ENCODE results near the gene RAI14.
"Not testable (repeated sequence)": the region's sequence is repeated elsewhere in the genome, so short reads cannot be mapped to it uniquely, and the experiment has no call there.

Gene RAI14

DNA sequence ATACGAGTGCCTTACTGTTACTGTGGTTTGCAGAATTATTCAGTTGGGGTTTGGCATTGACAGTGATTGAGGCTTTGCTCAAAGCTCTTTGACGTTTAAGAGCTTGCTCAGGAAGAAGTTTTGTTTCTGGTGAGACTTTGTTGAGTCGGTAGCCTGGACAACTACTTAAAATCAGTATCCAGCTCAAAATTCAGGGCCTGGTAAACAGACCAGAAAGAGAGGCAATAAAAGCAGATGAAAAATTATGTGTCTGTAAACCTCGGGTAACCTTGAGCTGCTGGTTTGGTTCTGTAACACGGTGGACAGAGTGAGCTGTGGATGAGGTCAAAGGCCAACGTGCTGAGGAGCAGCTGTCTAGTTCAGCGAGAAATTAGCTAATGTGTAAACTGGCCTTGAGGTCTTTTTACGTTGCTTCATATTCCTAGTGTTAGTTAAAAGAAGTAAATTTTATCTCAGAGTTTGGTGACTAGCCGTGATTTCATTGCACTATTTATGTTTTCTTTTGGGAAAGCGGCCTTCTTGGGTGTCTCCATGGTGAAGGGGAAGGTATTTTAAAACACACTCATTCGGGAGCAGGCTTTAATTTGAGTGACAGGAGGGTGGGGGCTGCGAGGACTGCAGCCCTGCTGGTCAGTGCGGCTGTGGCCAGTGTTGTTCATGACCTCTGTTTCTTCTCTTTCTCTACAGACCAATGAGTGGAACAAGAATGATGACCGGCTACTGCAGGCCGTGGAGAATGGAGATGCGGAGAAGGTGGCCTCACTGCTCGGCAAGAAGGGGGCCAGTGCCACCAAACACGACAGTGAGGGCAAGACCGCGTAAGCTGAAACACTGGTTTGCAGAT is 100.9 kb downstream of the RAI14 start:
- no peak overlapping the region for H3K4me2 ChIP-seq (ENCODE audit: low read length)

DNA sequence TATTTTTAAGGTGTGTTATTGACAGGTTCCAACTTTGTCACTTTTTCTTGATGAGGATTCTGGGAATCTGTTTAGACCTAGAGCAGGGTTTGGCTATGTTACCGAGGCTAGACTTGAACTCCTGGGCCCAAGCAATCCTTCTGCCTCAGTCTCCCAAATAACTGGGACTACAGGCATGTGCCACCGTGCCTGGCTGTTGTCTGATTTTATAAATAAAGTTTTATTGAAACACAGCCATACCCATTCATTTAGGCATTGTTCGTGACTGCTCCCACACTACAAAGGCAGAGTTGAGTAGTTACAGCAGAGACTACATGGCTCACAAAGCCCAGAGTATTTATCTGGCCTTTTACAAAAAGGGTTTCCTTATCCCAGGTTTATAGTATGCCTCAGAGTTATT is 102.4 kb downstream of the RAI14 start:
- Histone ChIP-seq H3F3A (ENCODE audit: control insufficient read depth, insufficient read depth) (no peaks in the 10 kb centered on the region), H3K9me2 (replicated peaks; ENCODE audit: control insufficient read depth, low read length) (no peaks in the 10 kb centered on the region), H3K4me1 (ENCODE audit: control insufficient read depth, low read length) (no peaks in the 10 kb centered on the region), H3K4me3 (ENCODE audit: low read length) (no peak overlapping the region), H3K36me3 (ENCODE audit: control insufficient read depth, low read length) (no peaks in the 10 kb centered on the region), H3K9me3 (ENCODE audit: control insufficient read depth, insufficient read depth, low read length) (no peaks in the 10 kb centered on the region), H3K27ac (ENCODE audit: low read depth, low read length) (no peak overlapping the region), H3K4me2 (ENCODE audit: low read length) (no peak overlapping the region), H4K20me1 (ENCODE audit: control insufficient read depth, insufficient read depth, low read depth, low read length) (no peaks in the 10 kb centered on the region), H3K27me3 (ENCODE audit: control insufficient read depth, low read length) (no peaks in the 10 kb centered on the region), H3K79me2 (ENCODE audit: control insufficient read depth, low read length) (no peaks in the 10 kb centered on the region)
- TF ChIP-seq EZH2phosphoT487 (IDR thresholded peaks at IDR 0.05; ENCODE audit: borderline replicate concordance, low read length) = no peak
- TF ChIP-seq, protein P1, sequence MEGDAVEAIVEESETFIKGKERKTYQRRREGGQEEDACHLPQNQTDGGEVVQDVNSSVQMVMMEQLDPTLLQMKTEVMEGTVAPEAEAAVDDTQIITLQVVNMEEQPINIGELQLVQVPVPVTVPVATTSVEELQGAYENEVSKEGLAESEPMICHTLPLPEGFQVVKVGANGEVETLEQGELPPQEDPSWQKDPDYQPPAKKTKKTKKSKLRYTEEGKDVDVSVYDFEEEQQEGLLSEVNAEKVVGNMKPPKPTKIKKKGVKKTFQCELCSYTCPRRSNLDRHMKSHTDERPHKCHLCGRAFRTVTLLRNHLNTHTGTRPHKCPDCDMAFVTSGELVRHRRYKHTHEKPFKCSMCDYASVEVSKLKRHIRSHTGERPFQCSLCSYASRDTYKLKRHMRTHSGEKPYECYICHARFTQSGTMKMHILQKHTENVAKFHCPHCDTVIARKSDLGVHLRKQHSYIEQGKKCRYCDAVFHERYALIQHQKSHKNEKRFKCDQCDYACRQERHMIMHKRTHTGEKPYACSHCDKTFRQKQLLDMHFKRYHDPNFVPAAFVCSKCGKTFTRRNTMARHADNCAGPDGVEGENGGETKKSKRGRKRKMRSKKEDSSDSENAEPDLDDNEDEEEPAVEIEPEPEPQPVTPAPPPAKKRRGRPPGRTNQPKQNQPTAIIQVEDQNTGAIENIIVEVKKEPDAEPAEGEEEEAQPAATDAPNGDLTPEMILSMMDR (IDR thresholded peaks at IDR 0.05; ENCODE audit: low read depth, low read length, poor library complexity, severe bottlenecking) = no peak

More for the DNA sequence above, 100.9 kb downstream of the RAI14 start:
- H3F3A ChIP-seq (ENCODE audit: control insufficient read depth, insufficient read depth) = no peaks in the 10 kb centered on the region
- H3K4me1 ChIP-seq (ENCODE audit: control insufficient read depth, low read length) = no peaks in the 10 kb centered on the region
- no peak overlapping the region for H3K27ac ChIP-seq (ENCODE audit: low read depth, low read length)
- no peaks in the 10 kb centered on the region for H3K9me2 ChIP-seq (replicated peaks; ENCODE audit: control insufficient read depth, low read length)
- H3K36me3 ChIP-seq (ENCODE audit: control insufficient read depth, low read length) = no peaks in the 10 kb centered on the region
- TF ChIP-seq EZH2phosphoT487 (IDR thresholded peaks at IDR 0.05; ENCODE audit: borderline replicate concordance, low read length) = no peak
- TF ChIP-seq, protein P1 (IDR thresholded peaks at IDR 0.05; ENCODE audit: low read depth, low read length, poor library complexity, severe bottlenecking) = no peak
- H3K9me3 ChIP-seq (ENCODE audit: control insufficient read depth, insufficient read depth, low read length) = no peaks in the 10 kb centered on the region
- no peaks in the 10 kb centered on the region for H3K27me3 ChIP-seq (ENCODE audit: control insufficient read depth, low read length)
- no peak overlapping the region for H3K4me3 ChIP-seq (ENCODE audit: low read length)
- H4K20me1 ChIP-seq (ENCODE audit: control insufficient read depth, insufficient read depth, low read depth, low read length) = no peaks in the 10 kb centered on the region
- H3K79me2 ChIP-seq (ENCODE audit: control insufficient read depth, low read length) = no peaks in the 10 kb centered on the region

DNA sequence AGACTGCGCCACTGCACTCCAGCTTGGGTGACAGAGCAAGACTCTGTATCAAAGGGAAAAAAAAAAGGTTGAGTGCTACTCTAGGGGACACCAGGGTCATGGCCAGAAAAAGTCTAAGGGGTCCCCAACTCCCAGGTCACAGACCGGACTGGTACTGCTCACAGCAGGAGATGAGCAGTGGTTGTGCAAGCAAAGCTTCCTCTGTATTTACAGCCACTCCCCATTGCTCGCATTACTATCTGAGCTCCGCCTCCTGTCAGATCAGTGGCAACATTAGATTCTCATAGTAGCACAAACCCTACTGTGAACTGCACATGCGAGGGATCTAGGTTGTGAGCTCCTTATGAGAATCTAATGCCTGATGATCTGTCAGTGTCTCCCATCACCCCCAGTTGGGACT is 103.1 kb downstream of the RAI14 start:
- H3K4me1 ChIP-seq (ENCODE audit: control insufficient read depth, low read length); H3K27ac ChIP-seq (ENCODE audit: low read depth, low read length); H3K4me2 ChIP-seq (ENCODE audit: low read length); H3K4me3 ChIP-seq (ENCODE audit: low read length); H3K27me3 ChIP-seq (ENCODE audit: control insufficient read depth, low read length); H3F3A ChIP-seq (ENCODE audit: control insufficient read depth, insufficient read depth); H3K9me2 ChIP-seq (replicated peaks; ENCODE audit: control insufficient read depth, low read length); H3K79me2 ChIP-seq (ENCODE audit: control insufficient read depth, low read length); H3K9me3 ChIP-seq (ENCODE audit: control insufficient read depth, insufficient read depth, low read length); H3K36me3 ChIP-seq (ENCODE audit: control insufficient read depth, low read length); H4K20me1 ChIP-seq (ENCODE audit: control insufficient read depth, insufficient read depth, low read depth, low read length): not testable (repeated sequence)

DNA sequence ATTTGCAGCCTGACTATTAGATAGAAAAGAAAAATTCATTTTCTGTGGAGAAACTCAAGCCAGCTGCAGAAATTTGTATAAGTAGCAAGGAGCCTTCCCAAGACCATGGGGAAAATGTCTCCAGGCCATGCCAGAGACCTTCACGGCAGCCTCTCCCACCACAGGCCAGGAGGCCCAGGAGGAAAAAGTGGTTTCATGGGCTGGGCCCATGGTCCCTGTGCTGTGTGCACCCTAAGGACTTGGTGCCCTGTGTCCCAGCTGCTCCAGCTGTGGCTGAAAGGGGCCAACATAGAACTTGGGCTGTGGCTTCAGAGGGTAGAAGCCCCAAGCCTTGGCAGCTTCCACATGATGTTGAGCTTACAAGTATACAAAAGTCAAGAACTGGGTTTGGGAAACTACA is 109.5 kb downstream of the RAI14 start:
- H3K36me3 ChIP-seq (ENCODE audit: control insufficient read depth, low read length) = no peaks in the 10 kb centered on the region
- no peaks in the 10 kb centered on the region for H3K9me3 ChIP-seq (ENCODE audit: control insufficient read depth, insufficient read depth, low read length)
- no peaks in the 10 kb centered on the region for H3K4me1 ChIP-seq (ENCODE audit: control insufficient read depth, low read length)
- no peaks in the 10 kb centered on the region for H3K27me3 ChIP-seq (ENCODE audit: control insufficient read depth, low read length)
- no peaks in the 10 kb centered on the region for H3K79me2 ChIP-seq (ENCODE audit: control insufficient read depth, low read length)
- no peak overlapping the region for H3K4me2 ChIP-seq (ENCODE audit: low read length)
- H3K4me3 ChIP-seq (ENCODE audit: low read length) = no peak overlapping the region
- TF ChIP-seq, protein P1 (IDR thresholded peaks at IDR 0.05; ENCODE audit: low read depth, low read length, poor library complexity, severe bottlenecking) = no peak
- TF ChIP-seq EZH2phosphoT487 (IDR thresholded peaks at IDR 0.05; ENCODE audit: borderline replicate concordance, low read length) = no peak
- H3K9me2 ChIP-seq (replicated peaks; ENCODE audit: control insufficient read depth, low read length) = no peaks in the 10 kb centered on the region
- H3F3A ChIP-seq (ENCODE audit: control insufficient read depth, insufficient read depth) = no peaks in the 10 kb centered on the region
- no peak overlapping the region for H3K27ac ChIP-seq (ENCODE audit: low read depth, low read length)
- no peaks in the 10 kb centered on the region for H4K20me1 ChIP-seq (ENCODE audit: control insufficient read depth, insufficient read depth, low read depth, low read length)
